Measurements from ENCODE around the gene CWC22. TPM values are rescaled to one million over a fixed set of nuclear protein-coding genes. Genes with fewer than 3 reads are reported as not detected.
"Not testable (repeated sequence)": the region's sequence is repeated elsewhere in the genome, so short reads cannot be mapped to it uniquely, and the experiment has no call there.

Gene CWC22
- total RNA-seq, 2 experiments from 2014 or later = 20.4 TPM

DNA sequence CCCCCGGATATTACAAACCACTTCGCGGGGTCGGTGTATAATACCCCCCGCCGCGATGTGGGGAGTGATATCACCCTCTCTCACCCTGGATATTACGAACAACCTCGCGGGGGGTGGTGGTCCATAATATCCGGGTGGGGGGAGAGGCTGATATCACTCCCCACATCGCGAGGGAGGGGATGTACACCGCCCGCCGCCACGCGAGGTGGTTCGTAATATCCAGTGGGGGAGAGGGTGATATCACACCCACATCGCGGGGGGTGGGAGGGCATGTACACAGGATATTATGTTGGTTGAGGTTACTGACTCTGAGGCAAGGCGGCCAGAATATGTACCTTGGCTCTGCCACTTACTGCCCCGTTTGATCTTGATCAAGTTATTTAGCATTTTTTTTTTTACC is 14.8 kb upstream of the CWC22 start:
- CTCF ChIA-PET = no interaction called here
- no peak overlapping the region for H3K4me3 Mint-ChIP-seq
- no peak for DNase-seq
- H3K4me1 Mint-ChIP-seq (ENCODE audit: low read depth) = no peaks in the 10 kb centered on the region
- no peaks in the 10 kb centered on the region for H3K9me3 Mint-ChIP-seq
- H3K27me3 Mint-ChIP-seq (ENCODE audit: low read depth) = peaks cover 10% of the 10 kb centered on the region
- no peaks in the 10 kb centered on the region for H3K36me3 Mint-ChIP-seq (ENCODE audit: low read depth)
- intact Hi-C loops (cut with micrococcal nuclease) = no loop called here
- no peak overlapping the region for H3K27ac Mint-ChIP-seq

DNA sequence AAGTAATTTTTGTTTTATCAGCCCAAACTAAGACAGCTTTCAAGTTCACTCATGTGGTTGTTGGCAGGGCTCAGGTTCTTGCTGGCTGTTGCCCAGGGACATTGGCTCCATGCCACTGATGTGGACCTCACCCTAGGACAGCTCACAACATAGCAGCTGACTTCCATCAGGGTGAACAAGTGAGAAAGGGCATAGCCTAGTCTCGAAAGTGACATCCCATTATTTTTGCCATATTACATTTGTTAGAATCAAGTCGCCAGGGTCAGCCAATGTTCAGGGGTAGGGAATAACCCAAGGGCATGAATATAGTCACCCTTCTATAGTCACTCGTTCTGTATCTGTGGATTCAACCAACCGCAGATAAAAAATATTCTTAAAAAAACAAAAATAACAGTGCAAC is 10.7 kb upstream of the CWC22 start:
- CTCF ChIA-PET = no interaction called here
- Mint-ChIP-seq H3K4me1 (ENCODE audit: low read depth) (no peaks in the 10 kb centered on the region), H3K27ac (no peak overlapping the region), H3K4me3 (no peak overlapping the region), H3K9me3 (no peaks in the 10 kb centered on the region), H3K36me3 (ENCODE audit: low read depth) (no peaks in the 10 kb centered on the region), H3K27me3 (ENCODE audit: low read depth) (peaks cover 9% of the 10 kb centered on the region)
- no peak for DNase-seq
- intact Hi-C loops (cut with micrococcal nuclease) = no loop called here

DNA sequence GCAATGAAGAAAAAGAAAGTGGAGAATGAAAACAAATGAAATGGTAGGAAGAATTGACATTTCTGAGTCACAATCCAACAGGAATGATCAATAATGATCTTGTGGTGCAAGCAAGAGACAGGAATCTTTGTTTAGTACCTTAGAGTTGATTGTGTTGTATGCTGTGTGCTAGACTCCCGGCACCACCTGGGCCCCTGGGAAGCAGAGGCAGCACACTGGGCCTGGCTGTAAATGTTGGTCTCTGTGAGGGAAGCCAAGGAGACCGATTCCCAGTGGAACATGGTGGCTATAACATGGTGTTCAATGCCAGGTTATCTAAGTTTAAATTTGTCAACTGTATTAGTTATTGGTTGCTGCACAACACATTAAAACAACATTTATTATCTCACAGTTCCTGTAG is 9.8 kb upstream of the CWC22 start:
- intact Hi-C loops (cut with micrococcal nuclease) = no loop called here
- H3K36me3 Mint-ChIP-seq (ENCODE audit: low read depth) = no peaks in the 10 kb centered on the region
- no peaks in the 10 kb centered on the region for H3K4me1 Mint-ChIP-seq (ENCODE audit: low read depth)
- H3K4me3 Mint-ChIP-seq = no peak overlapping the region
- no peak for DNase-seq
- no peaks in the 10 kb centered on the region for H3K9me3 Mint-ChIP-seq
- CTCF ChIA-PET = no interaction called here
- peaks cover 6% of the 10 kb centered on the region for H3K27me3 Mint-ChIP-seq (ENCODE audit: low read depth)
- H3K27ac Mint-ChIP-seq = no peak overlapping the region

DNA sequence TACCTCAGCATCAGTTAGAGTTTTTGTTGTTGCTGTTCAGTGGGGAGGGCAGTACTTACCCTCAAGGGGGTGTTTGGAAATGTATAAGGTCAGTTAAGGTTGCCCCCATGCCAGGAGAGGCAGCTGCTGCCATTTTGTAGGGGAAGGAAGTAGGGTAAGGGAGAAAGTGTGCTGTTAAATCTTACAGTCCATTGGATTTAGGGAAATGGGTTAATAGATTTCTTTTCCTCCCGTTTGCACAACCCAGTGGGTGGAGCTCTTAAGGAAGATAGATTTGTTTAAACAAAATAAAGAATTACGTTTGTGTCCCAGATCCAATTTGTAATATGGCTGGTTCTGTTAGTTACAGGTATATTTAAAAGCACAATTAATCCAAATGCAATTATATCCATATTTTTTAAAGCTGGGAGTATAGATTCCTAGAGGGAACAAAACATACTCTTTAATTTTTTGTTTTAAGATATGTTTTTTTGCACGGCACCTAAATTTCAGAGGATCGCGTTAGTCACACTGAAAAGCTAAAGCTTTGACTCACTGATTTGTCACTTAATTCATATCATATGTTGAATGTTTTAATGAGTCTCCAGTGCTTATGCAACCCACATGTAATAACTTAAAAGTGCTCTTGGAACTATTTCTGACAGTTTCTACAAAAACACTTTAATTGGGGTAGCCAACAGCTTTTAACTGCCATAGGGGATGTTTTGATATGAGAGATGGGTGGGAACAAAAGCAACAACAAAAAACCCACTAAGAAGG is 9.0 kb upstream of the CWC22 start:
- H3K4me3 Mint-ChIP-seq = no peak overlapping the region
- no peaks in the 10 kb centered on the region for H3K9me3 Mint-ChIP-seq
- no peaks in the 10 kb centered on the region for H3K36me3 Mint-ChIP-seq (ENCODE audit: low read depth)
- peaks cover 6% of the 10 kb centered on the region for H3K27me3 Mint-ChIP-seq (ENCODE audit: low read depth)
- intact Hi-C loops (cut with micrococcal nuclease) = no loop called here
- no peaks in the 10 kb centered on the region for H3K4me1 Mint-ChIP-seq (ENCODE audit: low read depth)
- no peak for DNase-seq
- no peak overlapping the region for H3K27ac Mint-ChIP-seq
- CTCF ChIA-PET = no interaction called here

DNA sequence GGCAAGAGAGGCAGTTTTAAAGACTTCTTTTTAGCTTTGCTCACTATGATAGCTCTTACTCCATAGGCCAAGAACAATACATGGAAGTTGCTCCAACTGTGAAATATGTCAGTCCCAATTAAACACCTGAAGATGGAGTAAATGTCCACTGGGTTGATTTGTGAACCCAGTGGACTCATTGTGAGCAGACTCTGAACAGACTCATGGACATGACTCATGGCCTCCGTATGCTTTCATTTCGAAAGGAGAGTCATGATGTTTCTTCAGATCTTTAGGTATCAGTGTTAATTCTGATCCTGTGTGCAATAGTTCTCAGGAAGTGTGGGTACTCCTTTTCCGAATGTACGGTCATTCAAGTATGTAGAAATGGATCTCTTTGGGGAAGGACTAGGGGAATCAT is 5.4 kb upstream of the CWC22 start:
- peaks cover under 1% of the 10 kb centered on the region for H3K4me1 Mint-ChIP-seq (ENCODE audit: low read depth)
- H3K4me3 Mint-ChIP-seq = no peak overlapping the region
- no peaks in the 10 kb centered on the region for H3K36me3 Mint-ChIP-seq (ENCODE audit: low read depth)
- intact Hi-C loops (cut with micrococcal nuclease) = no loop called here
- DNase-seq = no peak
- H3K9me3 Mint-ChIP-seq = no peaks in the 10 kb centered on the region
- CTCF ChIA-PET = no interaction called here
- no peak overlapping the region for H3K27ac Mint-ChIP-seq
- H3K27me3 Mint-ChIP-seq (ENCODE audit: low read depth) = peaks cover 4% of the 10 kb centered on the region

DNA sequence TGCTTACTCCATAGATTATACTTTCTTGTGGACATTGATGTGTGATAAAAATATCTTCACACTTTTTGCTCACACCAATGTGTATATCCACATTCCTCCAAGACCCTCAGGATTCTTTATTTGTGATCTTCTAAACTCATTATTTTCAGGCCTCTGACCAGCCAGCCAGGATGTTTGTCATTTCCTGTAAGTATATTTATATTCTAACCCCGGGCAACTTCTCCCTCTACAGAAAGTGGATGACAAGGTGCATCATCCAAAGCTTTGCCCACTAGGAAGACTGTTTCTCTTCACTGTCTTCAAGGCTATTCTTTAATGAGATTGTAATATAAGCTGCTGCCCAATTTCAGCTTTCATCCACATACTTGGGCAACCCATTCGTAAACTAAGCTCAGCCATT is 3.6 kb upstream of the CWC22 start:
- Mint-ChIP-seq H3K27ac (no peak overlapping the region), H3K4me3 (no peak overlapping the region), H3K4me1 (ENCODE audit: low read depth) (peaks cover 7% of the 10 kb centered on the region), H3K9me3 (no peaks in the 10 kb centered on the region), H3K27me3 (ENCODE audit: low read depth) (no peaks in the 10 kb centered on the region), H3K36me3 (ENCODE audit: low read depth) (no peaks in the 10 kb centered on the region)
- DNase-seq = no peak
- CTCF ChIA-PET = interaction anchor here (0.6 kb wide), 1 partner anchor 41 kb away, joined by 3 read pairs; no protein-coding TSS in a partner anchor
- intact Hi-C loops (cut with micrococcal nuclease) = no loop called here

DNA sequence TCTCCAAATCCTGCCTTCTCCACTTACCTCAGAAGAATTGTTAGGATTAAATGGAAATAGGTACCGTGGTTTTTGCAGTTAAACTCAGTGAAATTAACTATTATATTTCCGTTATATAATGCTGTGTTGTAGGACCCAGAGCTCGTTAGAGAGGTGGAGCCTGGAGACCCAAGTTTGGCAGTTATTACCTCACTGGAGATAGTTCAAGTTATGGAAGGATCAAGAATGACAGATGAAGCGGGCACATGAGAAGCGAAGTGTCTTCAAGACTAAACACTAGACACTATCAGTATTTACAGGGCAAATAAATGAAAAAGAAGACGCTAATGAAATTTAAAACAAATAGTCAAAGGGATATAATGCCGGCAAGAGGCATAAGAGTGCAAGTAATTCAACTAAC is 866 bp downstream of the CWC22 start:
- H3K36me3 Mint-ChIP-seq (ENCODE audit: low read depth) = peaks cover 13% of the 10 kb centered on the region
- peaks cover 44% of the 10 kb centered on the region for H3K4me1 Mint-ChIP-seq (ENCODE audit: low read depth)
- intact Hi-C loops (cut with micrococcal nuclease) = loop anchor here (2.0 to 10.0 kb wide), 12 partner anchors 741 to 1893 kb away; partner anchors contain the start of genes FKBP7, ITPRID2, PJVK and PRKRA
- peak overlapping the region; percentile 100 for H3K27ac Mint-ChIP-seq
- CTCF ChIA-PET = no interaction called here
- H3K9me3 Mint-ChIP-seq = no peaks in the 10 kb centered on the region
- no peaks in the 10 kb centered on the region for H3K27me3 Mint-ChIP-seq (ENCODE audit: low read depth)
- peak overlapping the region; percentile 92 for H3K4me3 Mint-ChIP-seq
- DNase-seq = no peak

DNA sequence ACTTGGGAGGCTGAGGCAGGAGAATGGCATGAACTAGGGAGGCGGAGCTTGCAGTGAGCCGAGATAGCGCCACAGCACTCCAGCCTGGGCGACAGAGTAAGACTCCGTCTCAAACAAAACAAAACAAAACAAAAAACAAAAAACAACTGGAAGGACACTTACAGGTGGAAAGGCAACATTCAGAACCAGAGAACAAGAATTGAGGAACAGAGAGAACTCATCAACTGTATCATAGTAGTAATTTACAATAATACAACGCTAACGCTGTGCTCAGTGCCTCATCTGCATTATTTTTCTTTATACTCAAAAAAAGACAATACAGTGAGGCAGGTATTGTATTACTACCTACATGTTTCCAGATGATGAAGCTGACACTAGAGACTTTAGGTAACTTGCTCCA is 1.6 kb downstream of the CWC22 start:
- intact Hi-C loops (cut with micrococcal nuclease) = loop anchor here (10.0 kb wide), 9 partner anchors 741 to 1889 kb away; partner anchors contain the start of genes FKBP7, ITPRID2 and SESTD1
- H3K27ac Mint-ChIP-seq = not testable (repeated sequence)

DNA sequence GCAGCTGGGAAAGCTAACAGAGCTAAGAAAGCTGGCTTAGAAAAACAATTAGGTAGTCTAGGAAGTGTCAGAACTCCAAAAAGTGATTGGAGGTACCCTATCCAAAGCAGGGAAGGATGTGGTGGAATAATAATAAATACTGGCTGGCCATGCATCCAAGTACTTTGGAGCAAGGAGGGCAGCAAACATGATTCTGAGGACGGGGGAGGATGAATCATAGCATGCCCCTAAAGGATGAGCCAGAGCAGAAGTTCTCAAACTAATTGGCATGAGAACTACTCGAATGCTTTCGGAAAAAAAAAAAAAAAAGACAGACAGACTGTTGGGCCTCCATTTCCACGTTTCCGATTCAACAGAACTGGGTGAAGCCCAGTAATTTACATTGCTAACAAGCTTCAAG is 2.4 kb downstream of the CWC22 start:
- intact Hi-C loops (cut with micrococcal nuclease) = loop anchor here (10.0 kb wide), 9 partner anchors 740 to 1890 kb away; partner anchors contain the start of genes FKBP7, ITPRID2 and SESTD1
- DNase-seq = no peak
- CTCF ChIA-PET = no interaction called here
- Mint-ChIP-seq H3K9me3 (no peaks in the 10 kb centered on the region), H3K4me1 (ENCODE audit: low read depth) (peaks cover 53% of the 10 kb centered on the region), H3K27ac (no peak overlapping the region), H3K4me3 (no peak overlapping the region), H3K36me3 (ENCODE audit: low read depth) (peaks cover 14% of the 10 kb centered on the region), H3K27me3 (ENCODE audit: low read depth) (no peaks in the 10 kb centered on the region)

More for the DNA sequence above, 1.6 kb downstream of the CWC22 start:
- Mint-ChIP-seq H3K4me1 (ENCODE audit: low read depth) (peaks cover 49% of the 10 kb centered on the region), H3K4me3 (peak overlapping the region; percentile 92), H3K36me3 (ENCODE audit: low read depth) (peaks cover 14% of the 10 kb centered on the region)
- CTCF ChIA-PET; H3K9me3 Mint-ChIP-seq; H3K27me3 Mint-ChIP-seq (ENCODE audit: low read depth); DNase-seq: not testable (repeated sequence)

DNA sequence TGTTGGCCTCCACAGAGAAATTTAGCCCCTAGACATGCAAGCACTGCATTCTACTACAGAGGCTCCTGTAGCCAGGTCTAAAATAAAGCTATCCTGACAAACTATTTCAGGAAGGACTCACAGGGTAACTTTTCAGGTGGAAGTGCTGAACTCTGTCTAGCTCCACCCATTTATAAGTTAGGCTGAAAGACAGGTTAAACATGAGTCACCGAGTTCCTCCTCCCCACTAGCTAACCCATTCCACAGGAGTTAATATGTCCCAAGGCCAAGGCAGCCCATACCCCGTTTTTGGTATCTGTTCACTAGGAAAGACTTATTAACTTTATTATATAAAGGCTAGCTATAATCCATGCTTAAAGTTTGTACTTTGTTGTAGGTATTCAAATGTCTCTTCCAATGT is 3.5 kb downstream of the CWC22 start:
- Mint-ChIP-seq H3K4me1 (ENCODE audit: low read depth) (peaks cover 57% of the 10 kb centered on the region), H3K27ac (no peak overlapping the region), H3K9me3 (no peaks in the 10 kb centered on the region), H3K4me3 (no peak overlapping the region), H3K27me3 (ENCODE audit: low read depth) (no peaks in the 10 kb centered on the region), H3K36me3 (ENCODE audit: low read depth) (peaks cover 14% of the 10 kb centered on the region)
- CTCF ChIA-PET = interaction anchor here (1.0 kb wide), 1 partner anchor 12 kb away, joined by 3 read pairs; no protein-coding TSS in a partner anchor
- intact Hi-C loops (cut with micrococcal nuclease) = loop anchor here (10.0 kb wide), 9 partner anchors 739 to 1891 kb away; partner anchors contain the start of genes FKBP7, ITPRID2 and SESTD1
- no peak for DNase-seq

DNA sequence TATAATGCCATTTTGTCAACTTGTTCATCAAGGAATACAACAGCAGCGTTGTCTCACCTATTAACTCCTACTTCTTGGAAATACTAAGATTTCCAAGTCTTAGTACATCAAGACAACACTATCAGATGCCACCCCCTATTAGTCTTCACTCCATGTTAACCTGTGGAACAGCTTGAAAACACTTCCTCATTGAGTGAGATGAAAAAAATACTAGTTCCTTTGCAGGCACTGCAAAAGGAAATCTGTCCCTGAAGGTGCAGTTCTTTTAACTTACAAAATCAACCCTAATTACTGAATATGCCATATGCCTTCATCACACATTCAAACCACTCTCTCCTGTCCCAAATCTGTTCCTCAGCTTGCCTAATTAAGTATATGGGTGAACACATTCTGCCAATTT is 4.0 kb downstream of the CWC22 start:
- Mint-ChIP-seq H3K4me3 (no peak overlapping the region), H3K36me3 (ENCODE audit: low read depth) (peaks cover 16% of the 10 kb centered on the region), H3K9me3 (no peaks in the 10 kb centered on the region), H3K27me3 (ENCODE audit: low read depth) (no peaks in the 10 kb centered on the region), H3K27ac (no peak overlapping the region), H3K4me1 (ENCODE audit: low read depth) (peaks cover 61% of the 10 kb centered on the region)
- CTCF ChIA-PET = interaction anchor here (1.0 kb wide), 1 partner anchor 12 kb away, joined by 3 read pairs; no protein-coding TSS in a partner anchor
- intact Hi-C loops (cut with micrococcal nuclease) = loop anchor here (10.0 kb wide), 9 partner anchors 738 to 1892 kb away; partner anchors contain the start of genes FKBP7, ITPRID2 and SESTD1
- no peak for DNase-seq

DNA sequence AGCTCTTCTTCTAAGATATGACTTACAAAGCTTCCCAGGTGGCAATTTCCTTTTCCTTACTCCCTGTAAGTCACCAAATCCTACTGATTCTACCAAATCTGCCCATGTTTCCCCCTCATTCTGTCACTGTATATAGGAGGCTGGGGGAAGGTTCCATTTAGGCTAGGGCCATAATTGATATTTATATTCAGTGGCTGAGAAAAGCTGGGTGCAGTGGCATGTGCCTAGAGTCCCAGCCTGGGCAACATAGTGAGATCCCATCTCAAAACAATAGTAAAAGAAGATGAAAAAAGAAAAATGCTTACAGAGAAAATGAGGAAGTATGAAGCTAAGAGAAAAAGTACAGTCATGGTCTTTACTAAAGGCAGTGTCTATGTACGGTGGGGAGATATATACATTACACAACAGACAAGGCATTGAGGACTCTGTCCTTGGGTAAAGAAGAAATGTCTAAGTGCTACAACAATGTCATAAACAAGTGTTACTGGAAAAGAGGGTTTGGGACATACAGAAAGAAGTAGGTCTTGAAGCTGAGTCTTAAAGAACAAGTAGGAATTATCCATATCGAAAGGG is 4.8 kb downstream of the CWC22 start:
- intact Hi-C loops (cut with micrococcal nuclease) = loop anchor here (10.0 kb wide), 9 partner anchors 737 to 1893 kb away; partner anchors contain the start of genes FKBP7, ITPRID2 and SESTD1
- H3K27ac Mint-ChIP-seq = no peak overlapping the region
- no peak overlapping the region for H3K4me3 Mint-ChIP-seq
- H3K36me3 Mint-ChIP-seq (ENCODE audit: low read depth) = peaks cover 16% of the 10 kb centered on the region
- no peak for DNase-seq
- CTCF ChIA-PET = no interaction called here
- no peaks in the 10 kb centered on the region for H3K9me3 Mint-ChIP-seq
- H3K4me1 Mint-ChIP-seq (ENCODE audit: low read depth) = peaks cover 66% of the 10 kb centered on the region
- H3K27me3 Mint-ChIP-seq (ENCODE audit: low read depth) = no peaks in the 10 kb centered on the region
